ENCODE data around the gene PDZD2. TPM values are rescaled to one million over a fixed set of nuclear protein-coding genes. Genes with fewer than 3 reads are reported as not detected.

Gene PDZD2
- total and polyA plus RNA-seq, 2 experiments from 2014 or later = 0.21 TPM; not detected in 1

- Histone ChIP-seq H3K36me3 (ENCODE audit: low read depth) (peaks cover 46% of the 10 kb centered on the region), H3K9ac (no peak overlapping the region), H2AFZ (no peak overlapping the region), H3K4me2 (ENCODE audit: unreplicated experiment) (no peak overlapping the region), H3F3A (ENCODE audit: insufficient read depth) (peaks cover 18% of the 10 kb centered on the region; the same call in 1 of the 2 replicates), H3K9me3 (ENCODE audit: low read depth) (no peaks in the 10 kb centered on the region), H3K27ac (no peak overlapping the region), H4K20me1 (ENCODE audit: insufficient read depth) (no peaks in the 10 kb centered on the region), H3K79me2 (ENCODE audit: insufficient read depth) (no peaks in the 10 kb centered on the region), H3K4me1 (ENCODE audit: insufficient read depth) (no peaks in the 10 kb centered on the region), H3K27me3 (replicated peaks; ENCODE audit: insufficient read depth) (no peaks in the 10 kb centered on the region), H3K4me3 (no peak overlapping the region), H3K9me2 (ENCODE audit: insufficient read depth) (no peaks in the 10 kb centered on the region)
- DNase-seq = no peak
- TF ChIP-seq EZH2phosphoT487 (IDR thresholded peaks at IDR 0.05; ENCODE audit: insufficient read depth, low read depth) (no peak), EZH2 (IDR thresholded peaks at IDR 0.05; ENCODE audit: insufficient read depth, poor library complexity, severe bottlenecking) (no peak)
- 90 to 95% methylated on average over 9 of the region's 9 CpGs for WGBS, 2 experiments (ENCODE audit: low coverage in 1 of 2, low lambda C conversion rate in 2 of 2, missing lambda C conversion rate in 2 of 2)
- in situ Hi-C loops (cut with MboI) = loop anchor here (10.0 kb wide), 1 partner anchor 523 kb away; no protein-coding TSS in a partner anchor
These were observed 459.4 kb downstream of the PDZD2 start for GRCh38 chr5:32098291-32098690.

GRCh38 chr5:32098890-32099310, 460.0 kb downstream of the PDZD2 start:
- H3K36me3 ChIP-seq (ENCODE audit: low read depth) = peaks cover 51% of the 10 kb centered on the region
- 91 to 92% methylated on average over 11 of the region's 11 CpGs for WGBS, 2 experiments (ENCODE audit: low coverage in 1 of 2, low lambda C conversion rate in 2 of 2, missing lambda C conversion rate in 2 of 2)
- DNase-seq = no peak
- in situ Hi-C loops (cut with MboI) = loop anchor here (10.0 kb wide), 1 partner anchor 524 kb away; no protein-coding TSS in a partner anchor
- no peaks in the 10 kb centered on the region for H3K79me2 ChIP-seq (ENCODE audit: insufficient read depth)
- no peak overlapping the region for H2AFZ ChIP-seq
- H3K9me3 ChIP-seq (ENCODE audit: low read depth) = no peaks in the 10 kb centered on the region
- no peak overlapping the region for H3K4me3 ChIP-seq
- H3K27ac ChIP-seq = no peak overlapping the region
- H3K9ac ChIP-seq = no peak overlapping the region
- no peaks in the 10 kb centered on the region for H3K4me1 ChIP-seq (ENCODE audit: insufficient read depth)
- H3K9me2 ChIP-seq (ENCODE audit: insufficient read depth) = no peaks in the 10 kb centered on the region
- no peak overlapping the region for H3K4me2 ChIP-seq (ENCODE audit: unreplicated experiment)
- no peak for TF ChIP-seq EZH2phosphoT487 (IDR thresholded peaks at IDR 0.05; ENCODE audit: insufficient read depth, low read depth)
- no peak for TF ChIP-seq EZH2 (IDR thresholded peaks at IDR 0.05; ENCODE audit: insufficient read depth, poor library complexity, severe bottlenecking)
- H3K27me3 ChIP-seq (replicated peaks; ENCODE audit: insufficient read depth) = no peaks in the 10 kb centered on the region
- H4K20me1 ChIP-seq (ENCODE audit: insufficient read depth) = no peaks in the 10 kb centered on the region
- H3F3A ChIP-seq (ENCODE audit: insufficient read depth) = peaks cover 16% of the 10 kb centered on the region; the same call in 1 of the 2 replicates

GRCh38 chr5:32099486-32100035, 460.6 kb downstream of the PDZD2 start:
- Histone ChIP-seq H3K27ac (no peak overlapping the region), H3K4me3 (no peak overlapping the region), H3K36me3 (ENCODE audit: low read depth) (peaks cover 56% of the 10 kb centered on the region), H3K9me3 (ENCODE audit: low read depth) (no peaks in the 10 kb centered on the region), H3K4me1 (ENCODE audit: insufficient read depth) (no peaks in the 10 kb centered on the region), H3F3A (ENCODE audit: insufficient read depth) (peaks cover 11% of the 10 kb centered on the region; the same call in 1 of the 2 replicates), H3K9ac (no peak overlapping the region), H3K9me2 (ENCODE audit: insufficient read depth) (no peaks in the 10 kb centered on the region), H3K4me2 (ENCODE audit: unreplicated experiment) (no peak overlapping the region), H3K27me3 (replicated peaks; ENCODE audit: insufficient read depth) (no peaks in the 10 kb centered on the region), H4K20me1 (ENCODE audit: insufficient read depth) (no peaks in the 10 kb centered on the region), H3K79me2 (ENCODE audit: insufficient read depth) (no peaks in the 10 kb centered on the region), H2AFZ (no peak overlapping the region)
- WGBS, 2 experiments (ENCODE audit: low coverage in 1 of 2, low lambda C conversion rate in 2 of 2, missing lambda C conversion rate in 2 of 2) = 85% methylated on average over 9 of the region's 9 CpGs
- DNase-seq = no peak
- in situ Hi-C loops (cut with MboI) = loop anchor here (10.0 kb wide), 1 partner anchor 525 kb away; no protein-coding TSS in a partner anchor
- TF ChIP-seq EZH2 (IDR thresholded peaks at IDR 0.05; ENCODE audit: insufficient read depth, poor library complexity, severe bottlenecking) (no peak), EZH2phosphoT487 (IDR thresholded peaks at IDR 0.05; ENCODE audit: insufficient read depth, low read depth) (no peak)

GRCh38 chr5:32100230-32100629, 461.3 kb downstream of the PDZD2 start:
- H3K9ac ChIP-seq = no peak overlapping the region
- H3K36me3 ChIP-seq (ENCODE audit: low read depth) = peaks cover 63% of the 10 kb centered on the region

More at GRCh38 chr5:32100230-32100629, 461.3 kb downstream of the PDZD2 start:
- WGBS, 2 experiments (ENCODE audit: low coverage in 1 of 2, low lambda C conversion rate in 2 of 2, missing lambda C conversion rate in 2 of 2) = 34 to 38% methylated on average over 6 of the region's 6 CpGs
- H2AFZ ChIP-seq = no peak overlapping the region
- H3K4me1 ChIP-seq (ENCODE audit: insufficient read depth) = no peaks in the 10 kb centered on the region
- no peak overlapping the region for H3K4me3 ChIP-seq
- no peak overlapping the region for H3K4me2 ChIP-seq (ENCODE audit: unreplicated experiment)
- peak; percentile 19 for DNase-seq
- H3K27me3 ChIP-seq (replicated peaks; ENCODE audit: insufficient read depth) = no peaks in the 10 kb centered on the region
- no peaks in the 10 kb centered on the region for H3K9me3 ChIP-seq (ENCODE audit: low read depth)
- in situ Hi-C loops (cut with MboI) = no loop called here
- H3K9me2 ChIP-seq (ENCODE audit: insufficient read depth) = no peaks in the 10 kb centered on the region
- H3K27ac ChIP-seq = no peak overlapping the region
- H4K20me1 ChIP-seq (ENCODE audit: insufficient read depth) = no peaks in the 10 kb centered on the region
- TF ChIP-seq EZH2 (IDR thresholded peaks at IDR 0.05; ENCODE audit: insufficient read depth, poor library complexity, severe bottlenecking) (no peak), EZH2phosphoT487 (IDR thresholded peaks at IDR 0.05; ENCODE audit: insufficient read depth, low read depth) (no peak)
- 0 out of 2 replicates have a peak, but pooled peaks cover 6% of the 10 kb centered on the region for H3K79me2 ChIP-seq (ENCODE audit: insufficient read depth)
- H3F3A ChIP-seq (ENCODE audit: insufficient read depth) = peaks cover 11% of the 10 kb centered on the region
